Smooth muscle cell (in vitro differentiated cells): ENCODE measurements around the gene PERM1. TPM values are rescaled to one million over a fixed set of nuclear protein-coding genes. Genes with fewer than 3 reads are reported as not detected.
"Not testable (repeated sequence)": the region's sequence is repeated elsewhere in the genome, so short reads cannot be mapped to it uniquely, and the experiment has no call there.

Experiments
- DNase-seq: peaks from one replicate; lab custom pipeline; 2025; ENCODE audit not compliant: unreplicated experiment; lab: John Stamatoyannopoulos, UW
- H2AFZ ChIP-seq: fragments of 200-600 bp; sonication (generic); 2 replicates; pipeline ENCODE4 v1.6.0; 2016; ENCODE audit warnings: antibody characterized with exemption, low read depth, mild to moderate bottlenecking
- H3F3A ChIP-seq: fragments of 200-600 bp; sonication (generic); 2 replicates; pipeline ENCODE4 v1.6.0; 2017; ENCODE audit warnings: antibody characterized with exemption, low read depth
- H3K27ac ChIP-seq: fragments of 200-600 bp; sonication (generic); 2 replicates; pipeline ENCODE4 v1.5.1; 2016; ENCODE audit warnings: low read depth, mild to moderate bottlenecking
- H3K27me3 ChIP-seq: fragments of 200-600 bp; sonication (generic); 2 replicates; pipeline ENCODE4 v1.6.1; 2016; ENCODE audit warnings: low read depth, mild to moderate bottlenecking
- H3K36me3 ChIP-seq: fragments of 200-600 bp; sonication (generic); 2 replicates; pipeline ENCODE4 v1.5.1; 2016; ENCODE audit warnings: low read depth
- H3K4me1 ChIP-seq: fragments of 200-600 bp; sonication (generic); 2 replicates; pipeline ENCODE4 v1.5.1; 2016; ENCODE audit warnings: low read depth
- H3K4me2 ChIP-seq: fragments of 200-600 bp; sonication (generic); 2 replicates; pipeline ENCODE4 v1.6.0; 2016; ENCODE audit warnings: mild to moderate bottlenecking
- H3K4me3 ChIP-seq: fragments of 200-600 bp; sonication (generic); 2 replicates; pipeline ENCODE4 v1.5.1; 2016; ENCODE audit warnings: mild to moderate bottlenecking
- H3K79me2 ChIP-seq: fragments of 200-600 bp; sonication (generic); 2 replicates; pipeline ENCODE4 v1.6.0; 2016; ENCODE audit warnings: low read depth, mild to moderate bottlenecking
- H3K9ac ChIP-seq: fragments of 200-600 bp; sonication (generic); 2 replicates; pipeline ENCODE4 v1.6.0; 2016; ENCODE audit warnings: low read depth
- H3K9me3 ChIP-seq: fragments of 200-600 bp; sonication (generic); replicated peaks from 2 replicates; pipeline ENCODE4 v1.5.1; 2016; ENCODE audit warnings: low read depth
- H4K20me1 ChIP-seq: fragments of 200-600 bp; sonication (generic); 2 replicates; pipeline ENCODE4 v1.6.0; 2016; ENCODE audit warnings: low read depth
- CTCF ChIP-seq: fragments of 200-600 bp; sonication (generic); IDR thresholded peaks from 2 replicates; pipeline ENCODE4 v1.5.1; 2017; ENCODE audit warnings: borderline replicate concordance, mild to moderate bottlenecking, antibody characterized with exemption; ENCODE audit not compliant: insufficient read depth, poor library complexity, severe bottlenecking
- WGBS: methylation state at CpG from one replicate; pipeline ENCODE4 v1.1.7; 2016; ENCODE audit warnings: low lambda C conversion rate; 5-methylcytosine and 5-hydroxymethylcytosine counted together
- polyA plus RNA-seq: library from polyadenylated mRNA; unstranded; fragments of >200 nt; fragmentation: Nextera tagmentation; extraction: Ambion mirVana; gene quantifications from 2 replicates; pipeline ENCODE4 v1.2.1, GENCODE V29; 2016
- total RNA-seq: library from RNA; depleted of rRNA; stranded (reverse); fragments of >200 nt; gene quantifications from 2 replicates; pipeline ENCODE4 v1.2.3, GENCODE V29; 2014

PERM1 gene
- total and polyA plus RNA-seq, 2 experiments from 2014 or later, result 2.6 TPM; not detected in 1

- Histone ChIP-seq H3K4me1 (peaks cover 4% of the 10 kb centered on the region), H3K36me3 (no peaks in the 10 kb centered on the region), H3K27me3 (no peaks in the 10 kb centered on the region), H3K9ac (no peak overlapping the region), H3K4me2 (no peak overlapping the region), H3K79me2 (peaks cover 3% of the 10 kb centered on the region), H3F3A (no peaks in the 10 kb centered on the region), H3K27ac (no peak overlapping the region), H3K9me3 (no peaks in the 10 kb centered on the region), H4K20me1 (peaks cover 18% of the 10 kb centered on the region), H3K4me3 (no peak overlapping the region), H2AFZ (no peak overlapping the region)
- no peak for DNase-seq
- 64% methylated on average over 20 of the region's 30 CpGs for WGBS
- TF ChIP-seq CTCF, result no peak
These were observed 14.1 kb upstream of the PERM1 start for GRCh38 chr1:995665-996633.

DNA sequence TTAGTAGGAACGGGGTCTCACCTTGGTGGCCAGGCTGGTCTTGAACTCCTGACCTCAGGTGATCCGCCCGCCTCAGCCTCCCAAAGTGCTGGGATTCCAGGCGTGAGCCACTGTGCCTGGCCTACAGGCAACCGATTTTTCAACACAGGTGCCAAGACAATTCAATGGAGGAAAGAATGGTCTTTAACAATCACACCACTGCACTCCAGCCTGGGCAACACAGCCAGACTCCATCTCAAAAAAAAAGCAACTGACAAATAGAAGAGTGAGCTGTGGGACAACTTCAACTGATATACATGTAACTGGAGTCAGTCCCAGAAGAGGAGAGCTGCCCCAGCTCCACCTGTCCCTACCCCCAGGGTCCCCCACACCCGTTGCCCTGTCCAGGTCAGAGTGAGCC is 12.7 kb upstream of the PERM1 start:
- not testable (repeated sequence) for H3K9me3 ChIP-seq, H3K27ac ChIP-seq, DNase-seq, H3K4me1 ChIP-seq, H3K9ac ChIP-seq, H3F3A ChIP-seq, H3K79me2 ChIP-seq, H3K27me3 ChIP-seq, H3K4me3 ChIP-seq, H3K36me3 ChIP-seq, H2AFZ ChIP-seq, H3K4me2 ChIP-seq
- peaks cover 18% of the 10 kb centered on the region for H4K20me1 ChIP-seq
- WGBS, result 92% methylated on average over 6 of the region's 6 CpGs

- no peak for TF ChIP-seq CTCF
- no peaks in the 10 kb centered on the region for H3K79me2 ChIP-seq
- no peak overlapping the region for H3K4me3 ChIP-seq
- no peaks in the 10 kb centered on the region for H3K27me3 ChIP-seq
- peaks cover 4% of the 10 kb centered on the region for H3K4me1 ChIP-seq
- H4K20me1 ChIP-seq, result peaks cover 18% of the 10 kb centered on the region
- no peak overlapping the region for H3K9ac ChIP-seq
- H3F3A ChIP-seq, result no peaks in the 10 kb centered on the region
- no peak overlapping the region for H3K27ac ChIP-seq
- H3K4me2 ChIP-seq, result no peak overlapping the region
- H3K36me3 ChIP-seq, result no peaks in the 10 kb centered on the region
- no peak overlapping the region for H2AFZ ChIP-seq
- 84% methylated on average over 15 of the region's 15 CpGs for WGBS
- no peaks in the 10 kb centered on the region for H3K9me3 ChIP-seq
- no peak for DNase-seq
These were observed 11.6 kb upstream of the PERM1 start for GRCh38 chr1:993379-993995.

- Histone ChIP-seq H3K27ac (no peak overlapping the region), H3F3A (no peaks in the 10 kb centered on the region), H2AFZ (no peak overlapping the region), H3K9ac (no peak overlapping the region), H3K27me3 (no peaks in the 10 kb centered on the region), H3K36me3 (no peaks in the 10 kb centered on the region), H3K79me2 (no peaks in the 10 kb centered on the region), H3K4me3 (no peak overlapping the region), H3K9me3 (no peaks in the 10 kb centered on the region), H3K4me1 (no peaks in the 10 kb centered on the region), H3K4me2 (no peak overlapping the region), H4K20me1 (peaks cover 7% of the 10 kb centered on the region)
- no peak for TF ChIP-seq CTCF
- WGBS, result 89% methylated on average over 7 of the region's 7 CpGs
- DNase-seq, result no peak
These were observed 10.5 kb upstream of the PERM1 start for GRCh38 chr1:992362-992761.
